Activated CD4-positive, alpha-beta T cell treated with anti-CD3 and anti-CD28 coated beads, Interleukin-2, amount 50 U/mL, for 16 hours (primary cell): Measurements from ENCODE around the gene SH3RF1.
"Not testable (repeated sequence)": the region's sequence is repeated elsewhere in the genome, so short reads cannot be mapped to it uniquely, and the experiment has no call there.

Source experiments
- DNase-seq: peaks from one replicate; pipeline ENCODE4 v3.0.0-alpha.2; 2020

Gene SH3RF1

DNA sequence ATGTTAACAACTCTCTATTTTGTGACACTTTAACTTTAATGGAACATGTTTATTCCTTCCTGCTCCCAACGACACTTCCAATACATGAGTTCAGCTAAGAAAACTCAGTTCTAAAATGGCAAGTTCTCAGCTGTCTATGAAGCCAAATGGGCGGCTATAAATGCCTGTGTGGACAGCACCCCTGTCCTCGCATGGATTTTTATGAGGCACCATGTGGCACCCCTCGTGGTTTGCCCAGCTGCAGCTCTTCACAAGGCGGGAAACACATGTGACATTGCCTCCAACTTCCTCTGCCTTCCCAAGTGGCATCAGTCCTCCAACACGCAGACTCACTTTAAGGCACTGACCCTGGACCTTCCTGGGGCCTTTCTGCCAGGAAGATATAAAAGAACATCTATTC is 48.0 kb downstream of the SH3RF1 start:
- no peak for DNase-seq

DNA sequence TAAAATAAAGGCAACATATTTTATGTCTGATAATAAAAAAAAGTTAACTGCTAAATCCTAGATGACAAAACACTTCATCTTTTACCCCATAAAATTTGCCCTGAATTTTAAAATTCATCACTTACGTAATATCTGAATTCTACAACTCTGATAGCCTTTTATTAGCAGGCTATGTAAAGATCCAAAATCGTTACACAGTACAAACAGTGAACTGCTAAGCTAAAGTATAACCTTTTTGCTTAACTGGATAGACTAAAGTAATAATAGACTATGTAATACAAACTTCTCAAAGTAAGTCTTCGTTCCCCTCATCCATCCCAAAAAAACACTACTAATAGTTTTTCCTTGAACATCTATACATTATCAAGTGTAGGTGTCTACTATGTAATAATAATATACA is 49.1 kb downstream of the SH3RF1 start:
- no peak for DNase-seq

DNA sequence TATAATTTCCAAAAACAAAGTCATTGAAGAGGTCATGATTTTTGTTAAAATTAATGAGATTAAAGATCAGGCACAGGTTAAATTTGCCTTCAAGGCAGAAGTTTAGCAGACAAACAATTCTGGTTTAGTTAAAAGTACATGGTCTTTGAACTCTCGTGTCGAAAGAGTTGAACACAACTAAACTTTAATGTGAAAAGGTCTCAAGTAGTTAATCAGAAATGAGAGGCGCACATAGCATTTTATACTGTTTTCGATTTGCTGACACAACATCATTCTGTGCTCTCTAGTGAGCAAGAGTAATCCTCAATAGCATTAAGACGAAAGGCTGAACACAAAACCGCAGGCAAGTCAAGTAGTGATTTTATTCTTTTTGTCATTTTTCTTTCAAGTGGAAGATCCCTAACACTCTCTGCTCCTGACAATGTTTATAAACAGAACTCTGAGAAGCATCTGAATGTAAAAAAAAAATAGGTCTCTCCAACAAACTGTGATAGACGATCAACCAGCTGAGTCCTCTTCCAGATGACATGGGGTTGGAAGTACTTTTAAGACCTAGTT is 49.8 kb downstream of the SH3RF1 start:
- DNase-seq: no peak

DNA sequence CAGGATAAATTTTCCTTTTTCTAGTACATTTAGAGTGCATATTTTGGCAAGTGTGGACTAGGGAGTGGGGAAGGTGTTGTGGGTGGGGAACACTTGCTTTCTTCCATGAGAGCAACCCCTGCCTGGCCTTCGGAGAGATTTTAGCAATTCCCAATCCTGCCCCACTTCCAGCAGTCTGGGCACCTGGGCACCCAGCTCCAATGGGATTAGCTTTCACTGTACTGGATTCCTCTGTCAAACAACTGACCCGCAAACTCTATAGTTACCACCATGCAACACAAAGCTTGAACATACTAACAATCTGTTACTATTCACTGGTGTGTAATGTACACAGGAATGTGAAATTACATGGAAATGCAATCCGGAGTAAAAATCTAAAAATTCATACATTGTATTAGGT is 50.3 kb downstream of the SH3RF1 start:
- DNase-seq: no peak

DNA sequence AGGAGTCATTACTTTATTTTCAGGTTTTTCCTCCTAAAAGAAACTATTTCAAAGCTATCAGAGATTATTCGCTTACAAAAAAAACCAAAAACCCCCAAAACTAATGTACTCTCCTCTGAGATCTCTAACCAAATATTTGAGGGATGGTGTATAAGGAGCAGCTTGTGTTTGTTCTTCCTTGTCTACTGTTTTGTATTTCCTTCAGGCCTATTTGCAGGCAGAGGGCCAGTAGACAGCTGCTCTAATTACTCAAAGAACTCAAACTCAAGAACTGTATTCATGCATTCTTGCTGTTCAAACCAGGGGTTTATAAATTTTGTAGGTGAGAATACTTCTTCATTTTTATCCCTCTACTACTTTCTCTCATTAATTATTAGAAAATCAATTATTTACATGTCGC is 51.3 kb downstream of the SH3RF1 start:
- DNase-seq: no peak

DNA sequence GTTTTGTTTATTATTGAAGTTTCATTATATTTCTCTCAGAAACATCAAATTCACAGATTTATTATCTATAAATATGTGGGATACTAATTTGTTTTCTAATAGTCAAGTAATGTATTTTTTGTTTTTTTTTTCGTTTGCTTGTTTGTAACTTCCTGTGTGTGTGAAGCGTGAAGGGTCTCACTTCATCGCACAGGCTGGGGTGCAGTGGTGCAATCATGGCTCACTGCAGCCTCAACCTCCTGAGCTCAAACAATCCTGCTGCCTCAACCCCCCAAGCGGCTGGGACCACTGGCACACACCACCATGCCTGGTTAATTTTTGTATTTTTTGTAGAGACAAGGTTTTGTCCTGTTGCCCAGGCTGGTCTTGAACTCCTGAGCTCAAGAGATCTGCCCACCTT is 55.1 kb downstream of the SH3RF1 start:
- no peak for DNase-seq

DNA sequence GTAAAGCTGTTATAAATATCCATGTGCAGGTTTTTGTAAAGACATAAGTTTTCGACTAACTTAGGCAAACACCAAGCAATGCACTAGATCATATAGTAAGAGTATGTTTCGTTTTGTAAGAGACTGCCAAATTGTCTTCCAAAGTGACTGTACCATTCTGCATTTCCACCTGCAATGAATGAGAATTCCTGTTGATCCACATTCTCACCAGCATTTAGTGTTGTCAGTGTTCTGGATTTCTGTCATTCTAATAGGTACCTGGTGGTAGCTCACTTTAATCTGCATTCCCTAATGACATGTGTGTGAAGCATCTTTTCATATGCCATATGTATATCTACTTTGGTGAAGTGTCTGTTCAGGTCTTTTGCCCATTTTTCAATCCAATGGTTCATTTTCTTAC is 57.8 kb downstream of the SH3RF1 start:
- no peak for DNase-seq

DNA sequence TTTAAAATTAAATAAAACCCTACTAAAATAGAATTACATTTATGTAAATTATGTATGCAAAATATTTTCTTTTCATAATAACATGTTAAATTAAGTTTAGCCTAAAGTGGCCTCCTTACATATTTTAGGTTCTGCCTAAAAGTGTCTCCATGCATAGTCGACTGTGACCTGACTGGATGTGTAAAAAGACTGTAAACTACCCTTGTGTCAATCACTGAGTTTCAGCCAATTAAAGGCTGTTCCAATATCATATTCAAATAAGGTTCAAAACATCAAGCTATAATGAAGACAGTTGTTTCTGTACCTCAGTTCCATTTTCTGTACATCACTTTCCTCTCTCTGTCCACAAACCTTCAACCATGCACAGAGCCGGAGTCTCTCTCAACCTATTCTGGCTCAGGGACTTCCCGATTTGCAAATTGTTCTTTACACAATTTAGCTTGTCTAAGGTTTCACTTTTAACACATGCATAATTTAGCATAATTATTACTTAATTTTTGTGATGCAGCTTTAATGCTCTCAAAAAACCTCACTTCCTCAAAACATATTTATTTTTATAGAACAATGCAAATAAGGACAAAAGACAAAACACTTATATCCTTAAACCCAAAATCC is 60.1 kb downstream of the SH3RF1 start:
- no peak for DNase-seq

DNA sequence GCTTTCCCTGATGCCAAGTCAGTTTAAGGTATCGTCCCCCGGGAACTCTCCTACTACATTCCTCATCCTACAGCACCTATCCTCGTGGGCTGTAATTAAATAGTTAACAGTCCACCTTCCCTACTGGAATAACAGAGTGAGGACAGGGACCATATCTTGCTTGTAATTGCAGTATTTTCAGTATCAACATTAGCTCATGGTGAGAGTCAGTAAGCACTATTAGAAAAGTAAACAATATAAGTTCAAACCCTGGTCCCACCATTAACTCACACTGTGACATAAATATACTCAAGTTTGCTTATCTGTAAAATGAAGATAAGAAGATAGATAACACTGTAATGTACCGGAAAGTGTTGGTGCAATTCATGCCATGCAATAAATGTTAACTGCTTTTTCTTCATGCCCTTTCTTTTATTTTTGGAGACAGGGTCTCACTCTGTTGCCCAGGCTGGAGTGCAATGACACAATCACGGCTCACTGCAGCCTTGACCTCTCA is 61.3 kb downstream of the SH3RF1 start:
- DNase-seq: no peak

DNA sequence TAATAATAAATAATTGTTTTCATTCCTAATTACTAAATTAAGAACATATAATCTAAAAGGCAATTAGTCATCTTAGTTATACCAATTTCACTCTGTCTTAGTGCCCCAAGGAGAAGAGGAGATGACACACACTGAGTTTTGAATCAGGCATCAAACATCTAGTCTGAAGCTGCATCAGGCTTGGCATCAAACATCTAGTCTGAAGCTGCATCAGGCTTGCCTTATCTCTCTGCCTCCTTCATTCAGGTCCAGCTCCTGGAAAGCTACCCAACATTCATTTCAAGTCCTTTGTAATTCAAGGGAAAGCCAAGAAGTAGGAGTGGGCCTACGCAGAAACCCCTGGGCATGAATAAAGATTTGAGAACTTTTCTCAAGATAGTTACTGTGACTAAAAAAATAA is 62.2 kb downstream of the SH3RF1 start:
- no peak for DNase-seq

DNA sequence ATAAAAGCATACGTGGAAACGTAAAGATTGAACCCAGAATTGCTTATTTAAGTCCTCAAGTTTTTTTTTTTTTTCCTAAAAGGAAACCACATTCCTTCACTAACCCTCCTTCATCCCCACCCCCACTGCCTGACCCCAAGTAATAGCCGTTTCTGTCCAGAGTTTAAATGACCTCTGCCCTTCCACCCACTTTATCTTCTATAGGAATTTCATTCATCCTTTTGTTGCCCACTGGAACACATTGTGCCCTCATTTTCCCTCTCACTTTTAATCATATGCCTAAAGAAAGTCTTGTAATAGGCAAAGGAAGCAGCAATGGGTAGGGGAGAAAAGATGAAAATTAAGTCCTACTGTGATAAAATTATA is 62.7 kb downstream of the SH3RF1 start:
- DNase-seq: no peak

DNA sequence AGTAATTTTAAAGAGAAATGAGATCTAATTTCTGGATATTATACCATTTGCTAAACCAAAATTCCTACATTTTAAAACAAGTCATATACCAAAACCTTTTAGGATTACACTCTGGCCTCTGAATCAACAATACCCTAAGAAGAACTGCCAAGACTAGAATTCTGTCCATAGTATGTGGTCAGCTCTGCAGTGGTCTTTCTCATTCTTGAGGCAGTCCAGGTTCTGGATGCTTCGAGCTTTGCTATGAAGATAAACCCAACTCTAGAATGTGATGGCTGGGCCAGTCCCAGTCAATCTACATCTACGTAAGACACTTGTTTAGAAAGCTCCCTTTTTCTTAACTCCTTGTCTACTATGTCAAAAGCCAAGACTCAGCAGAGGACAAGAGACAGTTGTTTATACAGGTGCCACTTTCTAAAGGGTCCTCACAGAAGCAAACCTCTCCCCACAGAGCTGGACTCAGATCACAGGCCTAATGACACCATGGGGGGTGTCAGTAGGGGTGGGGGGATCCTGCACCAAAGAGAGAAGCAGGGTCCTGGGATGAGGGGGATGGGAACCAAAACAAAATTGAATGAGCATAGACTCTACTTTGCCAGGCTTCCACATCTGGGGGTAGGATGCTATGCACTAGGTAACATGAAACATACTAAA is 63.2 kb downstream of the SH3RF1 start:
- DNase-seq: no peak

DNA sequence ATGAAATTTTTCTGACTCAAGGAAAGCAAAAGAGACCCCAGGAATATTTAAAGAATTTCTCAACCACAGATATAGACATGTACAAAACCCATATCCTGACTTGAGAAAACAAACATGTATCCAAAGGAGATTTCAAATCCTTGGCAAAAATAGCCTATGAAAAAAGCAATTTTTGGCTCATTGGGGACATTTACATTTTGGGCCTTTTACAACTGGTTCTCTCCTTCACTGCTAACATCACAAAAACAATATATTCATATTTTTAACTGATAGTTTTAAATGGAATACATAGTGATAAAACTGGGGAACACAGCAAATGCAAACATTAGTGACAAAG is 65.0 kb downstream of the SH3RF1 start:
- no peak for DNase-seq

DNA sequence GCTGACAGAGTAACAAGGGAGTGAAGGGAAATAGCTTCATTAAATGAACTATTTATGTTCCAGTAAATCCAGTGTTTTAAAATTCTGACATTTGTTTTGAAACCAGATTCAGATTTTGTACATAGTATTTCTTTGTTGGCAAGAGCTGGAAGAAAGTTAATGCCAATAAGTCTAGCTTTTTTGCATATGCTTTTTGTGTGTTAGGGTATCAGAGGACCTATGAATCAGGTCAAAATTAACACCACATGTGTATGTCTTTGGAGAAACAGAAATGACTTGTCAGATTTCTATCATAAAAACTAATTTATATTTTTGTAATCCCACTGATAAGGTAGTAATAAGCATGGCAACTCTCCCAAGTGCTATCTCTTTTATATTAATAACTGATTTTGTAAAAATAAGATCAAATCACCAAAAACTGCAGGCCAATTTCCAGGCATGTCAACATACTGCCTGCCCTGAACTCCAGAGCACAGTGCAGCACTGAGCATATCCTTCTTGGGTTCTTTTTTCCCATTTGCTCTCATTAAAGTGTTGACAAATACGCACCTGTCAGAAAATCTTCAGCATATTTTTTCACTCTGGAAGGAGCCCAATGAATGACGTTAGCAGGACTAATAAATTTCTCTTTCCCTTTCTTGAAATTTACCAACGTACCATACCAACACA is 65.5 kb downstream of the SH3RF1 start:
- no peak for DNase-seq

DNA sequence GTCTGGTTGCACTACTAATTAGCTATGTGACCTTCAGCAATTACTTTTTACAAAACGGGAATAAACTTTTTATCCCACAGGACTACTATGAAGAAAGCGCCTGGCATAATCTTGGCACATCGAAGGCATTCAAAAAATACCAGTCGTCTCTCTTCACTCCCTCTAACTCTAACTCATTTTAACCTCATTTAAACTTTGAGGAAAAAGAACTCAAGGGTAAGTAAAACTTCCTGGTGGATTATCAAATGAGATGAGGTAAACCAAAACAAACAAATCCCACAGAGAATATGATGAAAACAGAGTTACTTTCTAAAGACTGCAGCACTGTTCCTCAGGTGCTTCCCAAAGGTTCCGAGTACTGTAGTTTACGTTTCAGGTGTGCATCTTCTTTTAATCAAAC is 66.9 kb downstream of the SH3RF1 start:
- DNase-seq: no peak

DNA sequence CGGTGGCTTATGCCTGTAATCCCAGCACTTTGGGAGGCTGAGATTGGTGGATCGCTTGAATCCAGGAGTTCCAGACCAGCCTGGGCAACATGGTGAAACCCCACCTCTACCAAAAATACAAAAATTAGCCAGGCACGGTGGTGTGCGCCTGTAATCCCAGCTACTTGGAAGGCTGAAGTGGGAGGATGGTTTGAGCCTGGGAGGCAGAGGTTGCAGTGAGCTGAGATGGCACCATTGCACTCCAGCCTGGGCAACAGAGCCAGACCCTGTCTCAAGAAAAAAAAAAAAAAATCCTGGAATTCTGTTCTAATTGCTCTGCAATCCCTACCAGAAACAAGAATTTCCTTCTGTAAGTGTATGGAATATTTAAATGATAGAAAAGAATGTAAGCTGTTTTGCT is 67.5 kb downstream of the SH3RF1 start:
- DNase-seq: not testable (repeated sequence)

DNA sequence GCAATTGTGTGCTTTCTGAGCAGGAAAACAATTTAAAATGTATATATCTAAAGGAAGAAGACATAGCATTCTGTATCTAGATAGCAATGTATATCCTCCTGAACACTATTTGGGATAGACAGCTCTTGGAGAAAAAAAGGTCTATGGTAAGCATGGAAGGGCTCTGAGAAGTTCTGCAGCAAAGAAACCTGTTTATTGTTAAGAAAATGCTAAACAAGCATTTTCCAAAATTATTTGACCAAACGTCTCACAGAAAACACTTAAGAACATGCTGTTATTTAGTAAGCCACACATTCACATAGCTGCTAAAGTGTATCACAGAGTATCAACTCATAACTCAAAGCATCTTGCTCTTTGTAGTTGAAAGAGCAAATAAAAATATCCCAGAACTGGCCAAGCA is 67.9 kb downstream of the SH3RF1 start:
- no peak for DNase-seq

DNA sequence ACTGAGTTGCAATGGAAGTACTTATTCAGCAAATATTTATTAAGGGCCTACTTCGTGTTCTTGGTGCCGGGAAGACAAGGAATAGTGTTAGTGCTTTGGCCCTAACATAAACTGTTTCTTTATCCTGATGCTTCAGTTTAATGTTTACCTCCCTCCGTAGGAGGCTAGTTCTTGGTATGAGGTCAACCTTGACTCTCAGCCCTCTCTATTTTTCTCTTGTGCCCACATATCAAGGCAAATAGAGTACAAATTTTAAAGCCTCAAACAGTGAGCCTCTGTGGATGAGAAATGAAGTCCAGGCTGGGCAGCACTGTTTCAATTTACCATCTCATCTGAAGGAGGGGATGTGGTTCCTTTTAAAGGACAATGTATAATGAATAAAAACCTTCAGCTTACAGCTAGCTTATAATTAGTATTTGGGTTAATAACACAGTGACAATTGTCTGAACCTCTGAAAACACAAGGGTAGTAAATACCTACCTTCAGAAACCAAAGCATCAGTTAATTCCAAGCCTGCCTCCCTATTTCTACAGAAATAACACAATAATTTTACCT is 68.5 kb downstream of the SH3RF1 start:
- no peak for DNase-seq

DNA sequence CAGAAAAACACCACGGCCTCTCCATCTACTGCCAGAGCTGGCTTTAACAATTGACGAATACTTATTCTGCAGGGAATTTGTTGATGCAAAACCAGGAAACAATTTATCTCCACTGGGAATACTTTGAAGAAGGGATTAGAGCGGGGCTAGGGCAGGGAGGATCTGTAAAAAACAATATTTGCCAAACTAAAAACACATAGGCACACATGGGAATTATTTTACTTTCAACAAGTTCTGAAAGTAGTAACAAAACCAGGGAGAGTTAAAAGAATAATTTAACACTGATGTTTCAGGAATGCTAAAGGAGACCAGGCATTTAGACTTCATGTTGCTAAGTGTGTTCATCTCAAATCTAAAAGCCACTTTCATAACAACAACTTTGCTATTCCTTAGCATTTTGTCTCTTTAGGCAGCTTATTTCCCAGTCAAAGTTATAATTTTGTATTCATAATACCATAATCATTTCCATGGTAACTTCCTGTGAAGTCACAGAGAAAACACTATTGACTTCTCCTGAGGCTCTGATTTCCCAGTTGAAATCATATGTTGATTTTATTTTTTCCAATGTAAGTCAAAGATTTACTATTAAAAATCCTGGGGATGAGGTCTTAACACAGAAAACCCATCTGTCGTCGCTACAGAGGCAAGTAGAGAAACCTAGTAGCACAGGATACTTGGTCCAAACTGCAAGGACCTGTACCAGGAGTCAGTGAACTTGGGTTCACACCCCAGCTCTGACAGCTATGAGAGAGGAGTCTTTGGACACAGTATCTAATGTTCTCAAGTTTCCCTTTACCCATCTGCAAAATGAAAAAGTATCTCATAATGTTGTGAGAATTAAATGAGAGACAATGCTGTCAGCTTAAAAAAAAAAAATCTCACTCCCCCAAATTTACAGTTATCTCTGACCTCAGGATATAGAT is 69.3 kb downstream of the SH3RF1 start:
- no peak for DNase-seq

DNA sequence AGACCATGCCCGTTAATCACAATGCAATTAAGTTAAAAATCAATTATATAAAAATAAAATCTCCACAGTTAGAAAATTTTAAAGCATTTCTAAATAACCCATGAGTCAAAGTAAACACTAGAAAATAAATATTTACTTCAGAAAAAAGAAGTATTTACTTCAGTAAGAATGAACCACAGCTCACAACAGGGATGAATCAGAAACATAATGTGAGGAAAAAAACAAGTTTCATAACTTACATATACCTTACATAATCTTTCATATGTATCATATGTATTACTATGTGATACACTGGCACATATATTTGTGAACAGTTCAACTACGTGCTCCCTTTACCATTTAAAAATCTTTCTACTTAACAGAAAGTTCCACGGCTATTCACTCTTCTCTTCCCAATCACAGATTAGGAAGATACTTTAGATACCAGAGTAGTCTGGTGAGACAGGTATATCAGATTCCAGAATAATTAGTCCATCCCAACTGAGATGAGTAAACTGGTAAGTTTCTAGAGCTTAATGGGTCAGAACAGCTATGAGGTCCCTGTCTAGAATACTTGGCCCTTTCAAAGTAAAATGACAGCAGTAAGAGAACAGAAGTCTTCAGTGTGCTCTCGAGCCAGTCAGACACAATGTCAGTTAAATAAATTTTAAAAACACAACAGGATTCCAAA is 70.3 kb downstream of the SH3RF1 start:
- no peak for DNase-seq

DNA sequence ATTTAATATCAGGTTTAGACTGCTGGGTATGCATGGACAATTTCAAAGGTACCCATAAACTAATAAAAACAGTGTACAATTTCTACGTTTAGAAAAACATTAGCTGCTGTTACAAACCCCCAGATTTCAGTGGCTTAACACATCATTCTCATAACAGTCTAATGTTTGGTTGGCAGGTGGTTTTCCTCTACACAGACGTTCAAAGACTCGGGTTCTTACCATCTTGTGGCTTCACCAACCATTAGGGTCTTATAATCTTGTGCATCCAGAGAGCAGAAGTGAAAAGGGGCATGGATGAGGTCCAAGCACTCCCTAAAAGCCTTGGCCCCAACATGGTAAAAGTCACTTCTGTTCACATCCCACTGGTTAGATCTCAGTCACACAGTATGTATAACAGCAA is 71.6 kb downstream of the SH3RF1 start:
- DNase-seq: no peak

DNA sequence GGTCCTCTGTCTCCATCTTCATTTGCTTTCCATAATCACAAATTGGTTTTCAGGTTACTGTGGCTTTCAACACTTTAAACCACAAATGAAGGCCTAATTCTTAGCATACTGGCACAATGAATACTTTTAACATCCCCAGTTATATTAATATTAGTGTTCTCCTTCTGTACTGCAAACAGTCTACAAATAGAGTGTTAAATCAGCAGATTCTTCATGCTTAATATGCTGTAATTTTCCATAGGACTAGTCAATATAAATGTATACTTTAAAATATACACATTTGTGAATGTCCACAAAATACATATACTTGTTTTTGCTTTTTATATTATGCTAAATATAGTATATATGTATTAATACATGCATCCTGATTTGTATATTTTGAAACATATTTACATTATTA is 72.6 kb downstream of the SH3RF1 start:
- DNase-seq: no peak
